ENCODE measurements around the gene DNHD1.

The DNHD1 gene

GRCh38 chr11:6497069-6497839, at the start of gene DNHD1:
DNHD1 (plus strand) TSS chr11:6497280; CDS start chr11:6498216, 936 bp downstream.
- DNase-seq (ENCODE audit: low spot score), result no peak

DNA sequence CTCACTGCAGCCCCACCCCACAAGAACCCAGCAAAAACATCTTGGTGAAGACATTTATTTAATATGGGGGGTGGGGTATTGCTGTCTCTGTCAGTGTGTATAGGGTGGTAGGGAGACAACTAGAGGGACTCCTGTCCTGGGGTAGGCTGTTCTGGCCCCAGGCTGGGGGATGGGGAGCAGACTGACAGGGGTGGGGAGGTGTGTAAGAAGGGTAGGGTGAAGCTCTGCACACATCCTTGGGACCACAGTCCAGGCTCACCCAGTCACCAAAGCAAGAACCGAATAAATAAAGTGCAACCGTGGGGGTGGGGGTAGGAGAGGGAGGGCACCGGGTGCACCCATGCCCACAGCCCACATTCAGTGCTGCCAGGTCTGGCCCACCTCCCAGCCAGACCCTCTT, 48.5 kb upstream of the DNHD1 start:
- DNase-seq (ENCODE audit: low spot score), result no peak

- DNase-seq (ENCODE audit: low spot score), result no peak
These were observed 44.9 kb upstream of the DNHD1 start for GRCh38 chr11:6452219-6452618.

DNA sequence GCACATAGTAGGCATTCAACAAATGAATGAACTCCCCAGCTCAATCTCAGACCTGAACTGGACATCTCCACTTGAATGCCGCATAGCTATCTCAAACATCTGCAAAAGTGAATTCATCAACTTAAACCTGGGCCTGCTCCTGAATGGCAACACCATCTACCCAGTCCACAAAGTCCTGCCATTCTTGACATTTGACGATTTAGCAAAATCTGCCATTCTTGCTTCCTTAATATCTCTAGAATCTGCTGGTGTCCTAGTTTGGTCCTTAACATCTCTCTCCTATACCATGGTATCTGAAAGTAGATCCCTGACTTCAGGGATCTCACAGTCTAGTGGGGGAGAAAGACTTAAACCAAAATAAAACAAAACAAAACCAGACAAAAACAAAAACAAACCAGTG, 43.9 kb upstream of the DNHD1 start:
- DNase-seq (ENCODE audit: low spot score), result no peak

DNA sequence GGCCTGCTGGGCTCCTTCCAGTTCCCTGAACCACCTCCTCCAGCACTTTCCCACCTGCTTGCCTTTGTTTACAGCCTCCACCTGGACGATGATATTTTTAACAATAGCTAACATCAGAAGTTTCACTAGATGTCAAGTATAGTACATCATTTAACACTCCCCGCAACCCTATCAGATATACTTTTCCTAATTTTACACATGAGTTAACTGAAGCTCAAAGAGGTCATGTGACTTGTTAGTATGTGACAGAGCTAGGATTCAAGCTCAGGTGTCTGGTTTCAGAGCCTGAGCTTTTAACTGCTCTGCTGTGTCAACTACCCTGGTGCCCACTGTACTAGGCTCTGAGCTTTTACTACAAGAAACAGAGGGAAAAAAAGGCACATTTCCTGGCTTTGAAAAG, 42.0 kb upstream of the DNHD1 start:
- DNase-seq (ENCODE audit: low spot score), result no peak

GRCh38 chr11:6456361-6457073, 40.6 kb upstream of the DNHD1 start:
- no peak for DNase-seq (ENCODE audit: low spot score)

- no peak for DNase-seq (ENCODE audit: low spot score)
These were observed 39.3 kb upstream of the DNHD1 start for GRCh38 chr11:6457581-6458320.

DNA sequence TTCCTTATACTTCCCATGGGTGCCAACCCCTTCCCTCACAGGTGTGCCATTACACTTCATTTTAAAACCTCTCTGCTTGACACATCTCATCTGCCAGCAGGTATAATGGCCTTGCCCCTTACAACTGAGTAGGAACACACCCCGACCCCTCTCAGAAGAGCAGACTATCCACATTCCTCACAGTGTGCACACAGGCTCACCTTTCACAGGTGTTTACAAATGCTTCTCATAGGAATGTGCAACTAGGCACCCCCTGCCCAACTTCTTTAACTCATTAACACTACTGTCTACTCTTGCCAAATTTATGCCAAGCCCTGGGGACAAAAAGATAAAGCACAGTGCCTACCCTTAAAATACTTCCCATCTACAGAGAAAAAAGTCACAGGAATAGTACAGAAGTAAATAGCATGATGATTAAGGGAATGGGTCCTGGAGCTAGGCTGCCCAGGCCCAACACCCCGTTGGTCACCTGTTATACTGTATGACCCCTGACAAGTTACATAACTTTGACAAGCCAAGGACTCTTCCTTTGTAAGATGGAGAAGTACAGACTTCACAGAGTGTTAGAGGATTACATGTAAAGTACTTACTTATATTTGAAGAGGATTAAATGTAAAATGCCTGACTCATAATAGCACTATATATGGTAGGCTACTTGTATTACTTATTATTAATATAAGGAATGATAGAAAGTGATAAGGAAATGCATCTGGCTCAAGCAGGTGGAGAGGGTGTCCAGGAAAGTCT, 38.6 kb upstream of the DNHD1 start:
- DNase-seq (ENCODE audit: low spot score), result no peak

DNA sequence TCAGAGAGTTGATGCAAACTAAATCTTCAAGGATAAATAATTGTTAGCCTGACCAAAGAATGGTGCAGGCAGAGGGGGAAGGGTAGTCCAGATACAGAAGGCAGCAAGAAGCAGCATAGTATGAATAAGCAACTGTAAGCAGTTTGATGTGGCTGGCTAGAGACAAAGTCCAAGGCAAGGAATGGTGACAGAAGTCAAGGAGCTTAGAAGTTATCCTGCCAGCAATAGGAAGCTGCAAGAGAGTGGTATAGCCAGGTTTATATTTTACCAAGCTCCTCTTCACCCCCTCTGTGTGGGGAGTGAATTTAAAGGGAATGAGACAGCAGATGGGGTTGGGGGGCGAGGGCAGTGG, 38.0 kb upstream of the DNHD1 start:
- DNase-seq (ENCODE audit: low spot score), result no peak

GRCh38 chr11:6468712-6469495, 28.2 kb upstream of the DNHD1 start:
- no peak for DNase-seq (ENCODE audit: low spot score)

- DNase-seq (ENCODE audit: low spot score), result no peak
These were observed 27.5 kb upstream of the DNHD1 start for GRCh38 chr11:6469599-6469998.

DNA sequence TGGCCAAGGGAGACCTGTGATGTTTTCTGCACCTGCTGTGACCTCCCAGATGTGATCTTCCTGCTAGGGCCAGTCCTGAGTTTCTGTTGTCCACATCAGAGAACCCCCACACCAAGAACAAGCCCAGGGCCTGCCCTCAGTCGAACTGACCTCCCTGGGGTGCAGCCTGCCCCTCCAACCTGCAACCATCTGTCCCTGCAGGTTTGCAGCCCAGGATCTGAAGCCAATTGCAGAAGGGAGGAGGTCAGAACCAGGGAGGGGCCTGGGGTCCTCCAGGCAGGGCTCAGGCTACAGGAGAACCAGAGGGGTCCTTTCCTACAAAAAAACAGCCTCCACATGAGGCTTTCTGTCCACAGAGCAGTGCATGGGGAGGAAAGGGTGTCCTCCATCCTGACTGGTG, 24.1 kb upstream of the DNHD1 start:
- DNase-seq (ENCODE audit: low spot score), result no peak

- peak; percentile 68 for DNase-seq (ENCODE audit: low spot score)
These were observed 23.3 kb upstream of the DNHD1 start, which contains the start of gene TRIM3 for GRCh38 chr11:6473451-6474412. TRIM3 (minus strand) TSS chr11:6473941; CDS start chr11:6465695, 8,246 bp downstream.

GRCh38 chr11:6474413-6474792, 22.7 kb upstream of the DNHD1 start:
- no peak for DNase-seq (ENCODE audit: low spot score)

- DNase-seq (ENCODE audit: low spot score), result no peak
These were observed 22.1 kb upstream of the DNHD1 start for GRCh38 chr11:6474806-6475500.

DNA sequence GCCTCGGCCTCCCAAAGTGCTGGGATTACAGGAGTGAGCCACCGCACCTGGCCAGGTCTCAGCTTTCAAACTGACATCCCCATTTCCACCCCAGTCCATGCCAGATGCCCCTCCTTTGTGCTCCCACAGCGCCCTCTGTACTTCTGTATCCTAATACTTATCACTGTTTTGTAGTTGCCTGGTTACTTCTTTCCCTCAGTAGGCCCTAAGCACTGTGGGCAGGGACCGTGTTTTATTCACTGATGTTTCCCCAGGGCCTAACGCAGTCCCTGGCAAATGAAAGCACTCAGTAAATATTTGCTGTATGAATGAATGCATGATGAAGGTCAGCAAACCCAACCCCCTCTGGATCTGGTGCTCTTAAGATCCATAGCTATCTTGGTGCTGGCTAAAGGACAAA, 21.1 kb upstream of the DNHD1 start:
- DNase-seq (ENCODE audit: low spot score), result no peak

- no peak for DNase-seq (ENCODE audit: low spot score)
These were observed 20.5 kb upstream of the DNHD1 start for GRCh38 chr11:6476571-6476970.

GRCh38 chr11:6480299-6480914, 16.7 kb upstream of the DNHD1 start:
- peak; percentile 15 for DNase-seq (ENCODE audit: low spot score)
